Aorta (tissue), 5 donors: ENCODE results near the gene BECN2. TPM values are rescaled to one million over a fixed set of nuclear protein-coding genes. Genes with fewer than 3 reads are reported as not detected.

Source experiments
- ATAC-seq: fragments of 200-7000 bp; cut with Tn5 transposase; one replicate; pipeline ENCODE4 v1.9.1; 2022; ENCODE audit warnings: moderate library complexity; ENCODE audit not compliant: low FRiP score
- DNase-seq, 2 donors: peaks; one replicate each; pipeline ENCODE4 v3.0.0-alpha.2; 2020
- H3K27ac ChIP-seq, 2 donors: one replicate each; pipeline ENCODE4 v1.5.1; 2013; ENCODE audit warnings: low read length in 2 of 2, mild to moderate bottlenecking in 2 of 2, moderate library complexity in 2 of 2, control low read depth in 1 of 2, inconsistent platforms in 1 of 2, low read depth in 1 of 2
- H3K27me3 ChIP-seq, 2 donors: one replicate each; pipeline ENCODE4 v1.6.1; 2013; ENCODE audit warnings: control low read depth in 1 of 2, low read length in 1 of 2, mild to moderate bottlenecking in 1 of 2, moderate library complexity in 1 of 2; ENCODE audit not compliant: insufficient read depth in 2 of 2, control insufficient read depth in 1 of 2
- H3K36me3 ChIP-seq, 2 donors: one replicate each; pipeline ENCODE4 v1.6.1; 2013; ENCODE audit warnings: control low read depth in 1 of 2, low read length in 1 of 2, mild to moderate bottlenecking in 1 of 2; ENCODE audit not compliant: insufficient read depth in 2 of 2, control insufficient read depth in 1 of 2
- H3K4me1 ChIP-seq, 2 donors: one replicate each; pipeline ENCODE4 v1.6.1; 2013; ENCODE audit warnings: low read length in 2 of 2, control low read depth in 1 of 2, mild to moderate bottlenecking in 1 of 2, moderate library complexity in 1 of 2; ENCODE audit not compliant: insufficient read depth in 2 of 2, control insufficient read depth in 1 of 2
- H3K4me3 ChIP-seq, 2 donors: one replicate each; pipeline ENCODE4 v1.5.1; 2013; ENCODE audit warnings: low read length in 2 of 2, control low read depth in 1 of 2, mild to moderate bottlenecking in 1 of 2
- H3K9me3 ChIP-seq: one replicate; pipeline ENCODE4 v1.6.1; 2013; ENCODE audit warnings: mild to moderate bottlenecking, low read length; ENCODE audit not compliant: control insufficient read depth
- WGBS, 2 donors: extraction: QIAGEN DNeasy Blood & Tissue Kit; methylation state at CpG; one replicate each; pipeline ENCODE4 v1.1.7; 2013; 5-methylcytosine and 5-hydroxymethylcytosine counted together
- intact Hi-C, 2 donors: fragments of 100-400 bp; cut with DNase I; formaldehyde crosslinking; loops; one replicate each; pipeline versions ENCODE4 v1.14.2 to v1.15.0; 2022
- polyA plus RNA-seq, 2 donors: library from polyadenylated mRNA; stranded (reverse); fragments of 200-250 nt; gene quantifications; one replicate each; pipeline ENCODE4 v1.2.3, GENCODE V29; 2013
- total RNA-seq, 2 donors: library from RNA; stranded (reverse); fragmentation: NEBNext Ultra II Directional; extraction: Animal tissue kit (Norgen Biotek cat#: 25700); gene quantifications; one replicate each; pipeline ENCODE4 v1.2.1, GENCODE V29; 2021
- donor health status: healthy with polysubstance abuse.
- donor health status: Bipolar disorder and iron deficiency.
- donor health status: DM: no; HTN: no; CAD: no.
- donor health status: DM: no; HTN: no; CAD: no.
- donor health status: DM: yes; HTN: yes; CAD: no.

BECN2 gene
- total and polyA plus RNA-seq, 4 donors = not detected

DNA sequence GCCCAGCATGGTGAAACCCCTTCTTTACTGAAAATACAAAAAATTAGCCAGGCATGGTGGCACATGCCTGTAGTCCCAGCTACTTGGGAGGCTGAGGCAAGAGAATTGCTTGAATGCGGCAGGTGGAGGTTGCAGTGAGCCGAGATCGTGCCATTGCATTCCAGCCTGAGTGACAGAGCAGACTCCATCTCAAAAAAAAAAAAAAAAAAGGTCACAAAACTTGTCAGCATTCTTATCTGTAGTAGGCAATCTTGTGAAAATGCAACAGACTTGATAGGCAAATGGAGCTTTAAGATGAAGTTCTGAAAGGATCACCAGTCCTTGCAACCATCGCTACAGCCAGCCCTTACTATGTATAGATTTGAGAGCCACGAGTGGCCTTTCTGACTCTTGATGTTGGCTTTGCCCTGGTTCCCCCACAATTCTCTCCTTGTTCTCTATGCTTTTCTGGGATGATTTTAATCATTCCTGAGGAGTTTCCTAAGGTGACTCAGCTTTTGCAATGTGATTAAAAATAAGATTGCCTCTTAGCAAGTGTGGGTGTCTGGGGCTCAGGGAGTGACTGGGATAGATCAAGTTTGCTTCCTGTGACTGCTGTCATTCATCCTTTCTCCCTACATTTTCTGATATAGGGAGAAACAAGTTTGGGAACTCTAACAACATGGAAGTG lies 48.4 kb downstream of the BECN2 start:
- DNase-seq (no peak), ATAC-seq (no peak)
- H3K9me3 ChIP-seq = no peaks in the 10 kb centered on the region
- WGBS, 2 donors = 58 to 59% methylated on average over 5 of the region's 5 CpGs
- H3K27ac ChIP-seq = no peak overlapping the region
- H3K4me1 ChIP-seq = no peaks in the 10 kb centered on the region
- H3K27me3 ChIP-seq = no peaks in the 10 kb centered on the region
- H3K4me3 ChIP-seq = no peak overlapping the region
- H3K36me3 ChIP-seq = no peaks in the 10 kb centered on the region
- intact Hi-C loops = no loop called here

DNA sequence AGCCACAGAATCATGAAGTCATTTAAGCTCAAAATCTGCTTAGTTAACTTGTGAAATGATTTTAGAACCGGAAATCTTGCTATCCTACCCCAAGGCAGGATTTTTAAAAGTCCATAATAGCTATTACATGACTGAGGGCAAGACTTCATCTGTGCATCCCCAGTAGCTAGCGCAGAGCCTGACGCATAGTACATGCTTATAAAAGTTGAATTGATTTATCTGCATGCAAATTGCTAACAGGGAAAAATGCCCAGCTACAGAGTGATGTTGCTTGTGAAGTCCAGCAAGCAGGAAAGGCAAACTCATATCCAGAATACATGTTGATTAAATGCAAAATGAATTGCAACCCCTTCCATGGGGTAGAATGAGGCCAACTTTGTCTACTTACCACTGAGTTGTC lies 49.4 kb downstream of the BECN2 start:
- WGBS, 2 donors = 84 to 87% methylated on average over 3 of the region's 3 CpGs
- DNase-seq = no peak
- Histone ChIP-seq H3K27ac (no peak overlapping the region), H3K9me3 (no peaks in the 10 kb centered on the region), H3K4me3 (no peak overlapping the region), H3K27me3 (no peaks in the 10 kb centered on the region), H3K4me1 (no peaks in the 10 kb centered on the region), H3K36me3 (no peaks in the 10 kb centered on the region)
- ATAC-seq = no peak
- intact Hi-C loops = no loop called here

Other genes starting within 250 kb of the BECN2 start
- gene EXO1, start 109.6 kb upstream of the BECN2 start, total RNA-seq = 1 to 10 TPM in 1 of 2 donors, under 1 TPM in 1; 0.65 to 1.5 TPM
- gene EXO1, start 109.6 kb upstream of the BECN2 start, polyA plus RNA-seq = 1 to 10 TPM in 1 of 2 donors, under 1 TPM in 1; 0.38 to 1.1 TPM
- under 1 TPM; 0.39 to 0.63 TPM for gene MAP1LC3C, start 41.3 kb downstream of the BECN2 start, total RNA-seq
- gene MAP1LC3C, start 41.3 kb downstream of the BECN2 start, polyA plus RNA-seq = not detected